Mesodermal cell (in vitro differentiated cells): ENCODE data around the gene MR1.

ENCODE experiments used
- H3K27ac ChIP-seq: 2 replicates; pipeline ENCODE4 v1.7.0; 2013; ENCODE audit warnings: mild to moderate bottlenecking, low read depth, low read length, moderate library complexity; ENCODE audit not compliant: severe bottlenecking
- H3K36me3 ChIP-seq: 2 replicates; pipeline ENCODE4 v1.7.1; 2013; ENCODE audit warnings: mild to moderate bottlenecking, low read length, moderate library complexity; ENCODE audit not compliant: control insufficient read depth, insufficient read depth
- H3K4me1 ChIP-seq: one replicate; pipeline ENCODE4 v1.7.1; 2013; ENCODE audit warnings: mild to moderate bottlenecking, low read length; ENCODE audit not compliant: insufficient read depth, control insufficient read depth, poor library complexity, severe bottlenecking
- H3K4me3 ChIP-seq: 2 replicates; pipeline ENCODE4 v1.7.0; 2013; ENCODE audit warnings: low read length, control low read depth, mild to moderate bottlenecking; ENCODE audit not compliant: insufficient read depth, poor library complexity, severe bottlenecking; ENCODE audit errors: extremely low read depth
- H3K9me3 ChIP-seq: 2 replicates; pipeline ENCODE4 v1.7.1; 2013; ENCODE audit warnings: mild to moderate bottlenecking, low read length, moderate library complexity; ENCODE audit not compliant: control insufficient read depth
- WGBS, 2 experiments: methylation state at CpG; one replicate each; pipeline ENCODE4 v1.1.5; 2013; ENCODE audit warnings: missing lambda C conversion rate in 2 of 2; ENCODE audit not compliant: insufficient coverage in 2 of 2; 5-methylcytosine and 5-hydroxymethylcytosine counted together

The MR1 gene

GRCh38 chr1:181013144-181013543 is 20.6 kb upstream of the MR1 start:
- no peak overlapping the region for H3K4me3 ChIP-seq
- WGBS, 2 experiments, result 82 to 89% methylated on average over 4 to 5 of the region's 5 CpGs
- H3K4me1 ChIP-seq, result peaks cover 10% of the 10 kb centered on the region
- peaks cover 12% of the 10 kb centered on the region for H3K36me3 ChIP-seq
- H3K9me3 ChIP-seq, result no peaks in the 10 kb centered on the region
- H3K27ac ChIP-seq, result no peak overlapping the region

GRCh38 chr1:181014477-181015250 is 19.1 kb upstream of the MR1 start:
- H3K36me3 ChIP-seq, result peaks cover 13% of the 10 kb centered on the region
- H3K4me1 ChIP-seq, result peaks cover 10% of the 10 kb centered on the region
- no peaks in the 10 kb centered on the region for H3K9me3 ChIP-seq
- H3K4me3 ChIP-seq, result no peak overlapping the region
- no peak overlapping the region for H3K27ac ChIP-seq
- WGBS, 2 experiments, result 87 to 100% methylated on average over 1 to 2 of the region's 2 CpGs

GRCh38 chr1:181015251-181015615 is 18.6 kb upstream of the MR1 start:
- Histone ChIP-seq H3K4me3 (no peak overlapping the region), H3K9me3 (no peaks in the 10 kb centered on the region), H3K4me1 (peaks cover 10% of the 10 kb centered on the region), H3K36me3 (peaks cover 13% of the 10 kb centered on the region), H3K27ac (no peak overlapping the region)

- Histone ChIP-seq H3K4me1 (peaks cover 4% of the 10 kb centered on the region), H3K9me3 (no peaks in the 10 kb centered on the region), H3K36me3 (peaks cover 13% of the 10 kb centered on the region), H3K27ac (no peak overlapping the region), H3K4me3 (no peak overlapping the region)
- 98% methylated on average over 6 of the region's 8 CpGs for WGBS, 2 experiments
Measured at GRCh38 chr1:181016563-181016962, 17.2 kb upstream of the MR1 start.

- 44 to 57% methylated on average over 1 of the region's 1 CpG for WGBS, 2 experiments
- Histone ChIP-seq H3K4me3 (no peak overlapping the region), H3K36me3 (peaks cover 9% of the 10 kb centered on the region), H3K4me1 (peaks cover 4% of the 10 kb centered on the region), H3K9me3 (no peaks in the 10 kb centered on the region), H3K27ac (no peak overlapping the region)
Measured at GRCh38 chr1:181018901-181019681, 14.7 kb upstream of the MR1 start.

GRCh38 chr1:181021159-181021558 is 12.6 kb upstream of the MR1 start:
- Histone ChIP-seq H3K9me3 (no peaks in the 10 kb centered on the region), H3K36me3 (peaks cover 9% of the 10 kb centered on the region), H3K4me1 (peaks cover 4% of the 10 kb centered on the region), H3K4me3 (peak overlapping the region; percentile 61), H3K27ac (peak overlapping the region; percentile 85)
- 62 to 100% methylated on average over 1 to 2 of the region's 3 CpGs for whole genome bisulfite sequencing, 2 experiments

GRCh38 chr1:181021811-181022434 is 11.9 kb upstream of the MR1 start:
- Histone ChIP-seq H3K4me3 (peak overlapping the region; percentile 61), H3K36me3 (peaks cover 9% of the 10 kb centered on the region), H3K9me3 (no peaks in the 10 kb centered on the region), H3K27ac (peak overlapping the region; percentile 85), H3K4me1 (peaks cover 4% of the 10 kb centered on the region)
- 0% methylated on average over 16 to 19 of the region's 23 CpGs for WGBS, 2 experiments

GRCh38 chr1:181023265-181024057 is 10.3 kb upstream of the MR1 start:
- H3K27ac ChIP-seq, result no peak overlapping the region

GRCh38 chr1:181028196-181028595 is 5.6 kb upstream of the MR1 start:
- no peak overlapping the region for H3K4me3 ChIP-seq
- no peaks in the 10 kb centered on the region for H3K36me3 ChIP-seq
- H3K27ac ChIP-seq, result no peak overlapping the region
- no peaks in the 10 kb centered on the region for H3K9me3 ChIP-seq
- H3K4me1 ChIP-seq, result peaks cover under 1% of the 10 kb centered on the region

More at GRCh38 chr1:181023265-181024057, 10.3 kb upstream of the MR1 start:
- H3K4me3 ChIP-seq, result no peak overlapping the region
- H3K36me3 ChIP-seq, result no peaks in the 10 kb centered on the region
- 95 to 100% methylated on average over 7 of the region's 10 CpGs for WGBS, 2 experiments
- H3K4me1 ChIP-seq, result peaks cover 4% of the 10 kb centered on the region
- H3K9me3 ChIP-seq, result no peaks in the 10 kb centered on the region

GRCh38 chr1:181028615-181029014 is 5.2 kb upstream of the MR1 start:
- no peak overlapping the region for H3K27ac ChIP-seq
- H3K4me3 ChIP-seq, result no peak overlapping the region
- 100% methylated on average over 1 of the region's 5 CpGs; no CpG with 5 or more reads in 1 of the 2 experiments for WGBS, 2 experiments
- H3K9me3 ChIP-seq, result no peaks in the 10 kb centered on the region
- peaks cover 2% of the 10 kb centered on the region for H3K4me1 ChIP-seq
- no peaks in the 10 kb centered on the region for H3K36me3 ChIP-seq
